ENCODE results near the gene GRB10. TPM values are rescaled to one million over a fixed set of nuclear protein-coding genes. Genes with fewer than 3 reads are reported as not detected.
"Not testable (repeated sequence)": the region's sequence is repeated elsewhere in the genome, so short reads cannot be mapped to it uniquely, and the experiment has no call there.

Gene GRB10
- polyA plus RNA-seq, 1 donor from 2014 or later: 78.4 TPM

GRCh38 chr7:50738932-50739331 is 43.8 kb downstream of the GRB10 start:
- Histone ChIP-seq H3K9me2 (ENCODE audit: insufficient read depth, low read length) (no peaks in the 10 kb centered on the region), H3K36me3 (ENCODE audit: insufficient read depth, low read length) (no peaks in the 10 kb centered on the region), H3K4me3 (ENCODE audit: low read length) (no peak overlapping the region), H3K9me3 (ENCODE audit: low read length) (no peaks in the 10 kb centered on the region), H2AFZ (ENCODE audit: low read depth, low read length) (no peak overlapping the region), H3K4me2 (ENCODE audit: low read length) (no peak overlapping the region), H3F3A (ENCODE audit: insufficient read depth, low read length, poor library complexity, severe bottlenecking) (no peaks in the 10 kb centered on the region), H3K79me2 (replicated peaks; ENCODE audit: insufficient read depth, low read length) (peaks cover 72% of the 10 kb centered on the region), H3K27me3 (ENCODE audit: insufficient read depth, low read depth, low read length) (no peaks in the 10 kb centered on the region), H3K27ac (ENCODE audit: low read length) (no peak overlapping the region), H3K9ac (ENCODE audit: low read length) (no peak overlapping the region), H4K20me1 (ENCODE audit: insufficient read depth) (no peaks in the 10 kb centered on the region)
- TF ChIP-seq SMC3 (conservative IDR thresholded peaks at IDR 0.05; ENCODE audit: poor library complexity): no peak
- TF ChIP-seq MXI1 (conservative IDR thresholded peaks at IDR 0.05; ENCODE audit: poor library complexity, severe bottlenecking): no peak
- TF ChIP-seq EP300 (conservative IDR thresholded peaks at IDR 0.05; ENCODE audit: poor library complexity, severe bottlenecking): no peak
- TF ChIP-seq POLR2AphosphoS5 (IDR thresholded peaks at IDR 0.05): no peak
- no peak for TF ChIP-seq REST (IDR thresholded peaks at IDR 0.05; ENCODE audit: borderline replicate concordance)
- TF ChIP-seq TAF1 (IDR thresholded peaks at IDR 0.05; ENCODE audit: low read depth): no peak

GRCh38 chr7:50735836-50736235 is 46.9 kb downstream of the GRB10 start:
- H3K9ac ChIP-seq (ENCODE audit: low read length); H3K4me2 ChIP-seq (ENCODE audit: low read length); H4K20me1 ChIP-seq (ENCODE audit: insufficient read depth); H3K27ac ChIP-seq (ENCODE audit: low read length); H3K36me3 ChIP-seq (ENCODE audit: insufficient read depth, low read length); H3K9me3 ChIP-seq (ENCODE audit: low read length); H2AFZ ChIP-seq (ENCODE audit: low read depth, low read length); H3F3A ChIP-seq (ENCODE audit: insufficient read depth, low read length, poor library complexity, severe bottlenecking); H3K27me3 ChIP-seq (ENCODE audit: insufficient read depth, low read depth, low read length); H3K9me2 ChIP-seq (ENCODE audit: insufficient read depth, low read length); H3K4me3 ChIP-seq (ENCODE audit: low read length): not testable (repeated sequence)
- peaks cover 69% of the 10 kb centered on the region for H3K79me2 ChIP-seq (replicated peaks; ENCODE audit: insufficient read depth, low read length)

GRCh38 chr7:50735333-50735732 is 47.4 kb downstream of the GRB10 start:
- Histone ChIP-seq H3F3A (ENCODE audit: insufficient read depth, low read length, poor library complexity, severe bottlenecking) (no peaks in the 10 kb centered on the region), H3K36me3 (ENCODE audit: insufficient read depth, low read length) (no peaks in the 10 kb centered on the region), H3K27ac (ENCODE audit: low read length) (no peak overlapping the region), H3K4me3 (ENCODE audit: low read length) (no peak overlapping the region), H4K20me1 (ENCODE audit: insufficient read depth) (no peaks in the 10 kb centered on the region), H3K79me2 (replicated peaks; ENCODE audit: insufficient read depth, low read length) (peaks cover 67% of the 10 kb centered on the region), H3K4me2 (ENCODE audit: low read length) (no peak overlapping the region), H2AFZ (ENCODE audit: low read depth, low read length) (no peak overlapping the region), H3K9ac (ENCODE audit: low read length) (no peak overlapping the region), H3K27me3 (ENCODE audit: insufficient read depth, low read depth, low read length) (no peaks in the 10 kb centered on the region), H3K9me2 (ENCODE audit: insufficient read depth, low read length) (no peaks in the 10 kb centered on the region), H3K9me3 (ENCODE audit: low read length) (no peaks in the 10 kb centered on the region)
- TF ChIP-seq SMC3 (conservative IDR thresholded peaks at IDR 0.05; ENCODE audit: poor library complexity) (no peak), REST (IDR thresholded peaks at IDR 0.05; ENCODE audit: borderline replicate concordance) (no peak), MXI1 (conservative IDR thresholded peaks at IDR 0.05; ENCODE audit: poor library complexity, severe bottlenecking) (no peak), CTCF (IDR thresholded peaks at IDR 0.05; ENCODE audit: poor library complexity, severe bottlenecking) (no peak), TAF1 (IDR thresholded peaks at IDR 0.05; ENCODE audit: low read depth) (no peak), RAD21 (conservative IDR thresholded peaks at IDR 0.05) (no peak), EZH2 (IDR thresholded peaks at IDR 0.05; ENCODE audit: borderline replicate concordance, insufficient read depth, low read length, poor library complexity, severe bottlenecking) (no peak), POLR2AphosphoS5 (IDR thresholded peaks at IDR 0.05) (no peak), EP300 (conservative IDR thresholded peaks at IDR 0.05; ENCODE audit: poor library complexity, severe bottlenecking) (no peak)
